T47D (cell line): ENCODE data around the gene ZNF598.

Source experiments
- DNase-seq, 2 experiments: peaks; one replicate each; pipeline versions ENCODE4 v3.0.0 to v3.0.0-alpha.2; 2011 to 2012; ENCODE audit warnings: low read depth in 1 of 2, low spot score in 1 of 2
- JUND ChIP-seq: IDR thresholded peaks from 2 replicates; pipeline ENCODE4 v1.6.1; 2012; ENCODE audit warnings: low read depth
- in situ Hi-C: cut with HindIII; loops from 2 replicates; pipeline ENCODE4 v1.10.0; 2016; ENCODE audit warnings: low sequenced_read_pairs, low pct_unique_long_range_greater_than_20kb

Gene ZNF598

DNA sequence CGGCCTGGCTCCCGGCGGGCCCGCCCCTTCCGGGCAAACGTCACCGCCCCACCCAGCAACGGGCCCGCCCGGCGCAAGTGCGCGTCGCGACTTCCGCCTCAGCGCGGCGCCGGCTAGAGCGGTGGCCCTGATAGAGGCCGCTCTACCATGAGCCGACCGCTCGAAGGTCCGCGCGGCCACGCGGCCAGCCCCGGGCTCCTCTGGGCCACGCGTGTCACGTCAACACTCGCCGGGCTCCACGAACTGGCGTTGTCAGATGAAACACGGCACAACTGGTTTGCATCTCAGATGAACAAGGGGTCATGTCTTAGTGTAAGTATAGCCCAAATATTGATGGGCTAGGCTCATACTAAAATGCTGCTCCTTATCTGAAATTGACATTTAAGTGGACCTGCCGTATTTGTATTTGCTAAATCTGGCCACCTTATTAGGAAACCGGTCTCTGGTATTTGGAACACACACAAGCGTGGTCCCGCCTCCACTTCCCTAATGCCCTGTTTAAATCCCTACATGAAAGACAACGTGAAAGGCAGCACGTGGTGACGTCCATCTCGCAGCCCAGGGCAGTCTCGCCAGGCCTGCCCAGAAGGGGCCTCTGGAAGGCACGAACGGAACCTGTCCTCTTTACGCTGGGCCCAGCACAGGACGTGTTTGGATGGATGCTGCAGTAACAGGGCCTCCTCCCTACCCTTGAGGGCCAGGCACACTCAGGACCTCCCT is at the start of gene ZNF598:
ZNF598 (minus strand) TSS at position 31 of the 720 bp plus-strand sequence.
- no peak for TF ChIP-seq JUND
- DNase-seq: peak; percentile 86 to 90
- in situ Hi-C loops: no loop called here

DNA sequence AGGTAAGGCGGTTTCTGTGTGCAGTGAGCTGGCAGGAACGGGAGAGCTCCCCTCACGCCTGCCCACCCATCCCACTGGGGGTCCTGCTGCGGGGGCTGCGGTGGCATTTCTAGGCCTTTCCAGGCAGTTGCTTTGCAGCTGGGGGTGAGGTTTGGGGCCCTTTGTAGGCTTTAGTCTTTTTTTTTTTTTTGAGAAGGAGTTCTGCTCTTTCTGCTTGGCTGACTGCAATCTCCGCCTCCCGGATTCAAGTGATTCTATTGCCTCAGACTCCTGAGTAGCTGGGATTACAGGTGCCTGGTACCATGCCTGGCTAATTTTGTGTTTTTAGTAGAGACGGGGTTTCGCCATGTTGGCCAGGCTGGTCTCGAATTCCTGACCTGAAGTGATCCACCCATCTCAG is 49.3 kb upstream of the ZNF598 start:
- in situ Hi-C loops: no loop called here
- no peak for DNase-seq
- no peak for TF ChIP-seq JUND

DNA sequence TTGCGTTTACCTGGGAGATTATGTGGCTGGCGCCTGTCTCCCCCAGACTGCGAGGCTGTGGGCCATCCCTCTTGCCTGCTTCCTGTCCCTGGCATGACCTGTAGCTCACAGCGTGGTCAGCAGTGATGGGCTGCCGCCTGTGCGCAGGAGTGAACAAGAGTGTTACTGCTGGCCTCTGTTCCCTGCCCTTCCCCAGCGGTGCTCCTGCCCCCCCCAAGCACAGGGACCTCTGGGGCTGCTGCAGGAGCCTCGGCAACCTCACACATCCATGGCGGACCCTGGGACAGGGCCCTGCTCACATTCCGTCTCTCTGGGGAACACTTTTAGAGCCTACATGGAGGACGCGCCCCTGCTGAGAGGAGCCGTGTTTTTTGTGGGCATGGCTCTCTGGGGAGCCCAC is 48.8 kb upstream of the ZNF598 start:
- TF ChIP-seq JUND: no peak
- no peak for DNase-seq
- in situ Hi-C loops: no loop called here

DNA sequence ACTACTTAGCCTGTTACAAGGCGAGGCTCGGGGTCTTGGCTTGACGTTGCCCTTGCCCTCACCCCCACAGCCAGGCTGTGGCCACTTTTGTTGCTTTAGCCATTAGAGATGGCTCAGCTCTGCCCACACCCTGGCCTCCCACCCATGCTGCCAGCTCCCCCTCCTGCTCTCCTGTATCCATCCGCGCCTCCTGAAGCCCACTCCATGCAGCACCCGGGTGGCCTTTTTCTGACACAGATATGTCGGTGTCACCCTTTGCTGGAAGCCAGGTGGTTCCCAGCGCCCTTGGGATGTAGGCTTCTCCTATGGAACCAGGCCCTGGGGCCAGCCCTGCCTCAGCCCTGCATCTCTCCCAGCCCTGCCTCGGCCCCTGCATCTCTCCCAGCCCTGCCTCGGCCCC is 47.8 kb upstream of the ZNF598 start:
- in situ Hi-C loops: no loop called here
- no peak for TF ChIP-seq JUND
- no peak for DNase-seq

DNA sequence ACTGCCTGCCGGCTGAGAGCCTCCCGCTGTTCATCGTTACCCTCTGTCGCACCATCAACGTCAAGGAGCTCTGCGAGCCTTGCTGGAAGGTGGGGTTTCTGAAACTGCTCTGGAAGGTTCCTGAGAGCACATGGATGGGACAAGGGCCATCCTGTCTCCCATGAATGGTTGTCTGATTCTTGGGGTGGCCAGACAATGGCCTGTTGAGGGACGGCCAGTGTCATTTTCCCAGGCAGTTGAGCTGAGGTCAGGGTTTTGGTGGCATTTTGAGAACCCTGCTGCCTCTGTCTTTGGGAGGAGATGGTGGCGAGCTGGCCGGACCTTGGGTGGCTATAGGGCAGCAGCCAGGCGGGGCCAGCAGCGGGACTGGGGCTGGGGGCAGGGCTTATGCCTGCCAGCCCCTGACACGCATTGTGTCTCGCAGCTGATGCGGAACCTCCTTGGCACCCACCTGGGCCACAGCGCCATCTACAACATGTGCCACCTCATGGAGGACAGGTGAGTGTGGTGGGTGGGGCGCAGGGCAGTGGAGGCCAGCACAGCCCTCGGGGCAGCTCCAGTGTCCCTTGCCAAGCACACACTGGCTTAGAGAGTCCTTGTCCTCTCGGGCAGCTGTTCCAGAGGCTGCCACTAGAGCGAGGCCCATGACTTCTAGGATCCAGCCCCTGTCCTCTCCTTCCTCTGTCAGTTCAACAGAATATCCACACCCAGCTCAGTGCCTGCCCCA is 47.2 kb upstream of the ZNF598 start:
- in situ Hi-C loops: no loop called here
- DNase-seq: peak in 1 of 2 experiments; percentile 60
- no peak for TF ChIP-seq JUND

DNA sequence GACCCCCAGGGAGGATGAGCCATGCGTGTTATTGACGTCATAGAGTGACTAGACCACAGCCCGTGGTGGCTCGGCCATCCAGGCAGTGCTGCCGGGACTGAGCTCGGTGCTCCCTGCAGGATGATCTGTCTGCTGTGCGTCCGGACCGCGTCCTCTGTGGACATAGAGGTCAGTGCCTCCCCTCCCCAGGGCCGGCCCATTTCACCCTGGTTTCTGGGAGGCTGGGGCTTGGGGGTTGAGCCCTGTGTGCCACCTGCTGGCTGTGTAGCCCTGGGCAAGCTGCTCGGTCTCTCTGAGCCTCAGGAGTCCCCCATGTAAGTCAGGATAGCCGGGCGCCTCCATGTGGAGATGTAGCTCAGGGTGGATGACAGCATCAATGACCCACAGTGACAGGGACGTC is 46.5 kb upstream of the ZNF598 start:
- DNase-seq: peak in 1 of 2 experiments; percentile 55
- in situ Hi-C loops: no loop called here
- no peak for TF ChIP-seq JUND

DNA sequence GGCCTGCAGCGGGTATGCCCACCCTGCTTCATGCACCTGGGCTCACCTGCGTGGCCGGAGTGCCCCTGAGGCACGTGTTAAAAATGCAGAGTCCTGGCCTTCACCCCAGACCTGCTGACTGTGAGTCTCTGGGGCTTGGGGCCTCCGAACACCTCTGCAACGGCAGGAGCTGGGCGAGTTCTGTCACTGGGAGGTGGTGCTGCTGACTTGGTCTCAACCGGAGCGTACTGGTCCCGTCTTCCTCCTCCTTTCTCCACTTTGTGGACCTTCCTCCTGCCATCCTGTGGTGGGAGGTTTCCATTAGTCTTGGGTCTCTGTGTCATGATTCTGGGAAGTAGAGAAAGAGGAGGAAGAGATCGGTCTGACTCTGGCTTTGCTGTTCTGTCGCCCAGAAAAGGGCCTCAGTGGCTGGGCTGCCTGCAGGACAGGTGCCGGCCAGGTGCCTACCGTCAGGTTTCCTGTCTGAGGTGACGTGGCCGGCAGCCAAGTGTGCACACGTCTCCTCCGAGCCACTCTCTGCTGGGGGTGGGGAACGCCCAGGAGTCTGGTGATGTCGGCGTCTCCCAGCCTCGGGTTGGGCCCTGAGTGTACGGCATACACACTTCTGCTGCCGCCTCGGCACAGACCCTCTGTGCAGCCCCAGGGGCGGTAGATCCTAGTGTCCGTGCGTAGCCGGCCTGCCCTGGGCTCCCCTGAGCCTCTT is 45.1 kb upstream of the ZNF598 start:
- in situ Hi-C loops: no loop called here

DNA sequence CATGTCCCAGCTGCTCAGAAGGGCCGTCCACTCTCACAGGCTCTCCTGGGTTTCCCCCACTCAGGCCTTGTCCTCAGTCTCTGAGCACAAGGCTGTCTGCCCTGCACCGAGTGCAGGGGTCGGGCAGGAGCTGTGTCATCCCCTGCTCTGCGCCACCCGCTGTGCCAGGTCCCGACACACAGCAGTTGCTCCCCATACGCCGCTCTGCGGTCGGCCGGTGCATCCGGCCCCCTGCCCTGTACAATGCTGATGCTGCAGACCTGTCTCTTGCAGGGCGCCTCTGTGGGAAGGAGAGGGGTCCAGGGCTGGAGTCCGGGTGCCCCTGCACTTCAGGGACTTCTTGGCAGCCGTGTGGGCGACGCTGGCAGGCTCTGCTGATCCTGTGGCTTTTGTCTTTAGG is 44.3 kb upstream of the ZNF598 start:
- in situ Hi-C loops: no loop called here
- TF ChIP-seq JUND: no peak

More for the DNA sequence above, 45.1 kb upstream of the ZNF598 start:
- DNase-seq: no peak
- no peak for TF ChIP-seq JUND

DNA sequence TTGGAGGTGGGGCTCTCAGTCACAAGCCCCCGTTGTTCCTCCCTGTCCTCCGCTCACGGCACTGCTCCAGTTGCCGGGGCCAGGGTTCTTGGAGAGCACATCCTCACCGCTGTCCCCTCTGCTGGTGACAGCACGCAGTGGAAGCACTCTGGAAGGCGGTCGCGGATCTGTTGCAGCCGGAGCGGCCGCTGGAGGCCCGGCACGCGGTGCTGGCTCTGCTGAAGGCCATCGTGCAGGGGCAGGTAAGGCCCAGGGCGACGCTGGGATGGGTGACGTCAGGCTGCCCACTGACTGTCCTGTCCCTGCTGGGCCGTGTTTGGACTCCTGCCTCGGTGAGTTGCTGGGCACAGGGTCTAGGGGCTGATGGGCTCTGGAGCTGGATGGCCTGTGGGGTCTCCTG is 43.6 kb upstream of the ZNF598 start:
- TF ChIP-seq JUND: no peak
- DNase-seq: no peak
- in situ Hi-C loops: no loop called here

More for the DNA sequence above, 44.3 kb upstream of the ZNF598 start:
- DNase-seq: no peak

DNA sequence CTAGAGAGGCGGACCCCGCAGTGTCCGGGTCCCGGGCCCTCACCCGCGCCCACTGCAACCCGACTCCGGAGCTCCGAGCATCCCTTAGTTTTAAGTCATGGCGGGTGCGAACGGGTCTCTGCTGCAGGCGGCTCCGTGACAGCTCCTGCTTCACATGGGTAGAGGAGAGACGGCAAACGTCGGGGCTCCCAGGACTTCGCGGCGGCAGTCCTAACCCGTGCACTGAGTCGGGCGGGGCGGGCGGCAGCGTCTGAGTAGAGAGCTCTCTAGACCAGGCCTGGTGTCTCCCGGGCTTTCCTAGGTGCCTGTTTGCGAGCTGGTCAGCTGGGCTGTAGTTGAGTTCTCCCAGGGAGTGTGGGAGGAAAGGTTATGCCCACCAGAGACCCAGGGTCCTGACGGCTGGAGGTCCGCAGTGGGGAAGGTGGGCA is 38.5 kb upstream of the ZNF598 start:
- no peak for TF ChIP-seq JUND
- in situ Hi-C loops: no loop called here
- DNase-seq: no peak

DNA sequence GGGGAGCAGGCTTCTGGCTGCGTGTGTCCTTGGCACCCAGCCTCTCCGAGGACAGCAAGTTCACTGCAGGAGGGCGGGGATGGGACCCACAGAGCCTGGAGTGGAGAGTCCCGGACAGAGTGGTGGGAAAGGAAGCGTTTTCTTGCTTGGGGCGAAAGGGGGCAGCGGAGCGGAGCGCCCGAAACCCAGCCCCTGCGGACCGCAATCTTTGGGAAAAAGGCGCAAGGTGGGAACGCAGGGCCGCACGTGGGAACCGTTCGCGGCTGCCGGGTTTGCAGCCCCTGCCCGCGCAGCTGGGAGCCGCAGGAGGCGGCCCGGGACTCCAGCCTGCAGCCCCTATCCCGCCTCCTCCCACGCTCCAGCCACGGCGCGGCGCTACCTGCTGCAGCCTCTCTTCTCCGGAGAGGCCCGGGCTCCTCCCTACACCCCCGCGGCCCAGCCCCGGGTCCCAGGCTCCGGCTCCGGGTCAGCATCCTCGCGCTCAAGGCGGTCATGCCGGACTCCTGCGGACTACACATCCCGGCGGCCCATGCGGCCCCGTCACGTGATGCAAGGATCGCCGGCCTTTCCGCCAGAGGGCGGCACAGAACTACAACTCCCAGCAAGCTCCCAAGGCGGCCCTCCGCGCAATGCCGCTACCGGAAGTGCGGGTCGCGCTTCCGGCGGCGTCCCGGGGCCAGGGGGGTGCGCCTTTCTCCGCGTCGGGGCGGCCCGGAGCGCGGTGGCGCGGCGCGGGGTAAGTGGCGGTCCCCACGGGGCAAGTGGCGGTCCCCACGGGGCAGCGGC is 37.9 kb upstream of the ZNF598 start, which contains the start of the genes NTHL1 and TSC2:
NTHL1 (minus strand) TSS at position 505 of the 786 bp plus-strand sequence; CDS start at position 494, 11 bp downstream.
TSC2 (plus strand) TSS at position 656 of the 786 bp plus-strand sequence. CDS start 631 bp downstream, outside the sequence.
- TF ChIP-seq JUND: no peak
- in situ Hi-C loops: no loop called here
- DNase-seq: peak; percentile 93 to 96

DNA sequence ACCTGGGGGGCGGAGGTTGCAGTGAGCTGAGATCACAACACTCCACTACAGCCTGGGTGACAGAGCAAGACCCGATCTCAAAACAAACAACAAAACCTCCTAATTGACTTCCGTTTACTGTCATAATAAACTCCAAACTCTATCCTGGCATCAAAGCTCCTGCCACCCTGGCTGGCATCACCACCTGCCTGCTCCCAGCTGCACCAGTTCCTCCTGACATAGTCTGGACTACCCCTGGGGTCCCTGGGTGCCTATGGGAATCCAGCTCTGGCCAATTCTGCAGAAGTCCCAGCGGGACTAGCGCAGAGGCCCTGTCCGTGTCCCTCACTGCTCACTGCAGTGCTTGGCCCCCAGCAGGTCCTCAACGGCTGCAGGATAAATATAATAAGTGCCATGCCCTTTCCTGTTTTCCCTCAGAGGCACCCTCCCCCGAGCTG is 37.3 kb upstream of the ZNF598 start:
- no peak for TF ChIP-seq JUND
- DNase-seq: no peak
- in situ Hi-C loops: no loop called here
